Placental epithelial cell (primary cell): Measurements from ENCODE around the gene ZBTB8B. TPM values are rescaled to one million over a fixed set of nuclear protein-coding genes. Genes with fewer than 3 reads are reported as not detected.

Source experiments
- total RNA-seq: library from RNA; depleted of rRNA; stranded (reverse); fragments of >200 nt; gene quantifications from 2 replicates; pipeline ENCODE4 v1.2.3, GENCODE V29; 2012

The ZBTB8B gene
- total RNA-seq = 0.22 and 0.79 TPM in 2 replicates

DNA sequence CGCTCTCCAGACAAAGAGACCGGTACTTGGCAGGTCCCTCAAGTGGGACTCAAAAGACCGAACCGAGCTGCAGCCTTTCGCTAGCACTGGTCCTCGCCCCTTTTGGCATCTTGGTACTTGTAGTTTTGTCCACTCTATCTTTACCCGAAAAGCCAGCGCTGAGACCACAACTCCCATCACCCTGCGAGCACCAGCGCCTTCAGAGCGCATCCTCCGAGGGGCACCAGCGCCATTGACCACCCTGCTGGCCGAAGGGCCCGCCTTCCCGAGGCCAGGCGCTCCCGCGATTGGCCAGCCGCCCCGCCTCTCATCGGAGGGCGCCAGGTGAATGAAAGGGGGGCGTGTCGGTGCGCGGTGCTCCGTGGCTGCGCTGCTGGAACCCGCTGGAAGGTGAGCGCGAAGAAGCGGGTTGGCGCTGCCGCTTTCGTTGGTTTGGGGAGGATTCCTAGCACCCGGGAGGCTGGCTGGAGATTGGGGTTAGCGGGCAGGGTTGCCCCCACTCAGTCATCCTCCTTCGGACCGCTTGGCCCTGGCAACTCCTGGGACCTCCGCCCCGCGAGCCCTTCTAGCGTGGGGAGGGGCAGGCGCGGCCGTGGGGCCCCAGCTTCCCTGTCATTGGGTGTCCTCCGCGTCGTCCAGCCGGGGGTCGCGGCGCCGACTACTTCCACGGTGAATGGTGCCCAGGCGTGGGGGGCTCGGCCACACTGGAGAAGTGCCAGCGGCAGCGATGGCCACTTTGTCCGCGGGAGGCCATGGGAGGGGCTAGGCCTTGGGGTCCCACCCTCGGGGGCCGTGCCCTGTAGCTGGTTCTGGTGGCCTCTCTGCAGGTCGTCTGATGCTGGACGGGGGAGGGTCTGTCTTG lies at the start of gene ZBTB8B:
Gene ZBTB8B (plus strand): TSS at position 357 of the 862 bp plus-strand sequence. CDS start 5,553 bp downstream, outside the sequence.

Other genes starting within 250 kb of the ZBTB8B start
- gene TMEM234, start 242.7 kb upstream of the ZBTB8B start, total RNA-seq = 19.4 and 29.1 TPM in 2 replicates
- 163 and 360 TPM in 2 replicates for gene EIF3I, start 242.7 kb upstream of the ZBTB8B start, total RNA-seq
- 1.2 TPM in 1 of 2 replicates, not detected in the other for gene FAM167B, start 217.8 kb upstream of the ZBTB8B start, total RNA-seq
- gene LCK, start 213.8 kb upstream of the ZBTB8B start, total RNA-seq = 1.2 and 2.4 TPM in 2 replicates
- gene HDAC1, start 173.0 kb upstream of the ZBTB8B start, total RNA-seq = 72.1 and 80.5 TPM in 2 replicates
- gene MARCKSL1, start 128.8 kb upstream of the ZBTB8B start, total RNA-seq = 11.0 and 43.6 TPM in 2 replicates
- gene FAM229A, start 102.6 kb upstream of the ZBTB8B start, total RNA-seq = 2.4 and 3.9 TPM in 2 replicates
- gene TSSK3, start 102.5 kb upstream of the ZBTB8B start, total RNA-seq = 0.39 TPM in 1 of 2 replicates, not detected in the other
- 68.7 and 76.1 TPM in 2 replicates for gene BSDC1, start 70.6 kb upstream of the ZBTB8B start, total RNA-seq
- gene ZBTB8A, start 74.4 kb downstream of the ZBTB8B start, total RNA-seq = 10.5 and 11.0 TPM in 2 replicates
- 23.1 and 35.7 TPM in 2 replicates for gene ZBTB8OS, start 185.5 kb downstream of the ZBTB8B start, total RNA-seq
- 84.4 and 96.4 TPM in 2 replicates for gene RBBP4, start 186.1 kb downstream of the ZBTB8B start, total RNA-seq
- gene SYNC, start 237.7 kb downstream of the ZBTB8B start, total RNA-seq = 31.8 and 57.9 TPM in 2 replicates